Calu3 (cell line): ENCODE data around the gene PTPN1. TPM values are rescaled to one million over a fixed set of nuclear protein-coding genes. Genes with fewer than 3 reads are reported as not detected.

Experiments
- BruUV-seq: library from RNA; stranded (reverse); fragments of 400-500 nt; replicated peaks from 2 replicates; lab custom pipeline; 2021; lab: Mats Ljungman, UMichigan
- CTCF ChIA-PET: fragments of 300-600 bp; sonication (Branson Sonifier 250); formaldehyde crosslinking; loops from one replicate; lab custom pipeline; 2022; ENCODE audit warnings: antibody characterized with exemption; lab: Charles Lee
- DNase-seq: peaks from one replicate; pipeline ENCODE4 v3.0.0; 2022
- H3K27ac Mint-ChIP-seq: one replicate; pipeline ENCODE4 v1.8.0; 2022; ENCODE audit warnings: mixed read lengths; ENCODE audit not compliant: unreplicated experiment
- H3K27me3 Mint-ChIP-seq: one replicate; pipeline ENCODE4 v1.8.0; 2022; ENCODE audit warnings: mixed read lengths; ENCODE audit not compliant: unreplicated experiment
- H3K36me3 Mint-ChIP-seq: one replicate; pipeline ENCODE4 v1.8.0; 2022; ENCODE audit warnings: mild to moderate bottlenecking, moderate library complexity, mixed read lengths; ENCODE audit not compliant: insufficient read depth, unreplicated experiment
- H3K4me1 Mint-ChIP-seq: one replicate; pipeline ENCODE4 v1.8.0; 2022; ENCODE audit warnings: mild to moderate bottlenecking, low read depth, mixed read lengths; ENCODE audit not compliant: unreplicated experiment
- H3K4me3 Mint-ChIP-seq: one replicate; pipeline ENCODE4 v1.8.0; 2022; ENCODE audit warnings: mild to moderate bottlenecking, low read depth, moderate library complexity, mixed read lengths; ENCODE audit not compliant: unreplicated experiment
- H3K9me3 Mint-ChIP-seq: one replicate; pipeline ENCODE4 v1.8.0; 2022; ENCODE audit warnings: low read depth, mixed read lengths; ENCODE audit not compliant: unreplicated experiment
- CTCF ChIP-seq: fragments of 200-600 bp; IDR thresholded peaks from one replicate; pipeline ENCODE4 v1.8.0; 2022; ENCODE audit warnings: antibody characterized with exemption; ENCODE audit not compliant: unreplicated experiment
- intact Hi-C: fragments of 100-400 bp; cut with micrococcal nuclease; formaldehyde crosslinking; loops from one replicate; pipeline ENCODE4 v1.10.0; 2022; ENCODE audit not compliant: unreplicated experiment
- total RNA-seq: library from RNA; stranded (reverse); gene quantifications from 2 replicates; pipeline ENCODE4 v1.2.3, GENCODE V29; 2022

PTPN1 gene
- total RNA-seq, 1 experiment from 2014 or later, result 58.5 TPM

DNA sequence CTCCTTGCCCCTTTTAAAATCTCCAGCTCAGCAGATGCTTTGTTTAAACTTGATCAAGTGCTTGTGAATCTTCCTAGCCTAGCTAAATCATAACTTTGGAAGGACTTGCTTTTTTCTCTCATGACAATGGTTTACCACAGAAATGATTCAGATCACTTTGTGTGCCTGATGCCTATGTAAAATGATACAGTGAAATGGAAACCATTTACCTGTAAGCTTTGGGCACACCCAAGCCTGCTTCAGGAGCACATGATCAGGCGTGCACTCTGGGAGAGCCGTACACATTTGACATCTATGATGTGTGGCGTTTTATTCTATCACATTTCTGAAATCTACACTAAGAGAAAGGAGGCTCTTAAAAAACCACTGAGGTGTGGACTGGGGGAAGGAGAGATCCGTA is 41.1 kb downstream of the PTPN1 start:
- Mint-ChIP-seq H3K4me3 (no peak overlapping the region), H3K36me3 (peaks cover 5% of the 10 kb centered on the region), H3K4me1 (peaks cover 5% of the 10 kb centered on the region), H3K9me3 (no peaks in the 10 kb centered on the region), H3K27ac (no peak overlapping the region), H3K27me3 (no peaks in the 10 kb centered on the region)
- DNase-seq, result no peak
- no TSS peak for BruUV-seq
- intact Hi-C loops, result no loop called here
- CTCF ChIA-PET, result interaction anchor here (1.4 kb wide), 1 partner anchor 9 kb away, joined by 3 read pairs; no protein-coding TSS in a partner anchor
- TF ChIP-seq CTCF, result no peak

DNA sequence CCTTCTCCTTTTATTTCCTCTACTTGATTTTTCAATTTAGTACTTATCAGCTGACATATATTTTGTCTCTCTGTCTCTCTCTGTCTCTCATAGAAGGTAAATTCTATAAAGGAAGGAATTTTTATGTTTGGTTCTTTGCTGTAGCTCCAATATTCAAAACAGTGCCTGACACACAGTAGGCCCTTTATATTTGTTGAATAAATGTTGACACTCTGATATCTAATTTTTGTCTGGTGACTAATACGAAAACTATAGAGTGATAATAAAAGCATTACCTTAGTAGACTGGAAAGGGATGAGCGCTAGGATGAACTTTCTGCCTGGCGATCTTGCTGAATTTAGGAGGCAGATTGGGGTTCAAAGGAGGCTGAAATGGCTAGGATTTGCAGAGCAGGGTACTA is 42.8 kb downstream of the PTPN1 start:
- no peak overlapping the region for H3K4me3 Mint-ChIP-seq
- H3K27me3 Mint-ChIP-seq, result no peaks in the 10 kb centered on the region
- CTCF ChIA-PET, result interaction anchor here (1.4 kb wide), 1 partner anchor 12 kb away, joined by 3 read pairs; no protein-coding TSS in a partner anchor
- BruUV-seq, result no TSS peak
- intact Hi-C loops, result no loop called here
- TF ChIP-seq CTCF, result no peak
- no peak overlapping the region for H3K27ac Mint-ChIP-seq
- peaks cover 5% of the 10 kb centered on the region for H3K36me3 Mint-ChIP-seq
- no peaks in the 10 kb centered on the region for H3K4me1 Mint-ChIP-seq
- no peak for DNase-seq
- H3K9me3 Mint-ChIP-seq, result no peaks in the 10 kb centered on the region

DNA sequence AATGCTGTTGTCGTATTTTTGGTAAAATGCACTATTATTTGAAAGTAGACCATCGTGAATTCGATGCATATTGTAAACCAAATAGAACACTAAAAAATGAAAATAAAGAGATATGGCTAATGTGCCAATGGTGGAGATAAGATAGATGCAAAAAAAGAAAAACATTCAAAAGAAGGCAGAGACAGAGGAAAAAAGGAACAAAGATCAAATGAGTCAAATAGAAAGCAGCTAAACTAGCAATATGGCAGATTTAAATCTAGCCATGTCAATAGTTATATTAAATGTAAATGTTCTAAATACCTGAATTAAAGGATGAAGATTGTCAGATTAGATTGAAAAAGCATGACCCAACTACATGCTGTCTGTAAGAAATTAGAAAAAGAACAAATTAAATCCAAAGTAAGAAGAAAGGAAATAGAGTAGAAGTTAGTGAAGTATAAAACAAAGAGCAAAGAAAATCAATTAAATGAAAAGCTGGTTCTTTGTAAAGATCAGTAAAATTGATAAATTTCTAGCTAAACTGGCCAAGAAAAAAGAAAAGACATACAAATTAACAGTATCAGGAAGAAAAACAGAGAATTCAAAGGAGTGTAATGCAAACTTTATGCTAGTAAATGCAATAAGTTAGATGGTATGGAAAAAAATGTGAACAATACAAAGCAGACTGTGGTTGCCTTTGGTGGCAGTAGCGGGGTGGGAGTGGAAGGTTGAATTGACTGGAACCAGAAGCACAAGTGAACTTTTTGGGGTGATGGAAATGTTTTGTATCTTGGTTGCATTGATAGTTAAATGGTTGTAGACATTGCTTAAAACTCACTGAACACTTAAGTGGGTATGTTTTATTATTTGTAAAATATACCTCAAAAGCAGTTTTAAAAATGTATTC is 44.8 kb downstream of the PTPN1 start:
- H3K27ac Mint-ChIP-seq, result no peak overlapping the region
- BruUV-seq, result no TSS peak
- CTCF ChIA-PET, result no interaction called here
- H3K36me3 Mint-ChIP-seq, result peaks cover 5% of the 10 kb centered on the region
- H3K4me1 Mint-ChIP-seq, result no peaks in the 10 kb centered on the region
- DNase-seq, result no peak
- intact Hi-C loops, result no loop called here
- no peak for TF ChIP-seq CTCF
- H3K4me3 Mint-ChIP-seq, result no peak overlapping the region
- H3K27me3 Mint-ChIP-seq, result no peaks in the 10 kb centered on the region
- H3K9me3 Mint-ChIP-seq, result no peaks in the 10 kb centered on the region

DNA sequence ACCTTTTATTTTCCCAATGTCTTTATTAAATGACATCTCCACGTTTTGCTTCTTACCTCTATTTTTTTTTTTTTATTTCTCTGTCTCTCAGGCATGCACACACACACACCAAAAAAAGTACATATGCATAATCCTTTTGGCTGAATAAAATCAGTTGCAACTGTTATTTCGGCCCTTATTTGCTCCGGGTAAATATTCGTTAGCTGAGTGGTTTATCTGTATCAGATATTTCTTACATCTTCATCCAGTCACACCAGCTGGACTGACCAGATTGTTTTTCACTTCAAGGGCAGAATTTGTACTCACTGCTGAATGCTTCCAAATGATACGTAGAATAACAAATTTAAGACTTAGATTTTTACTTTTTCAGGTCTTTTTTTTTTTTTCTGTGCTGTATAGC is 45.5 kb downstream of the PTPN1 start:
- CTCF ChIA-PET, result interaction anchor here (0.7 kb wide), 1 partner anchor 435 kb away, joined by 3 read pairs; no protein-coding TSS in a partner anchor
- H3K4me1 Mint-ChIP-seq, result peaks cover under 1% of the 10 kb centered on the region
- H3K9me3 Mint-ChIP-seq, result no peaks in the 10 kb centered on the region
- DNase-seq, result no peak
- no peak overlapping the region for H3K4me3 Mint-ChIP-seq
- H3K36me3 Mint-ChIP-seq, result peaks cover 5% of the 10 kb centered on the region
- intact Hi-C loops, result no loop called here
- BruUV-seq, result no TSS peak
- TF ChIP-seq CTCF, result no peak
- no peaks in the 10 kb centered on the region for H3K27me3 Mint-ChIP-seq
- H3K27ac Mint-ChIP-seq, result no peak overlapping the region
